Daoy (cell line): ENCODE data around the gene CHRNG. TPM values are rescaled to one million over a fixed set of nuclear protein-coding genes. Genes with fewer than 3 reads are reported as not detected.
"Not testable (repeated sequence)": the region's sequence is repeated elsewhere in the genome, so short reads cannot be mapped to it uniquely, and the experiment has no call there.

Experiments used
- DNase-seq: peaks from one replicate; pipeline ENCODE4 v3.0.0-alpha.2; 2015; ENCODE audit warnings: low read depth
- total RNA-seq: library from RNA; depleted of rRNA; stranded (reverse); fragments of >200 nt; shearing (Covaris generic); gene quantifications from 2 replicates; pipeline ENCODE4 v1.2.3, GENCODE V29; 2014

CHRNG gene
- total RNA-seq, 1 experiment from 2014 or later: not detected

GRCh38 chr2:232526372-232526941 lies 13.0 kb upstream of the CHRNG start:
- DNase-seq: no peak

- no peak for DNase-seq
These were observed 11.5 kb upstream of the CHRNG start for GRCh38 chr2:232527905-232528470.

- DNase-seq: peak; percentile 59
These were observed 10.6 kb upstream of the CHRNG start for GRCh38 chr2:232528746-232529460.

DNA sequence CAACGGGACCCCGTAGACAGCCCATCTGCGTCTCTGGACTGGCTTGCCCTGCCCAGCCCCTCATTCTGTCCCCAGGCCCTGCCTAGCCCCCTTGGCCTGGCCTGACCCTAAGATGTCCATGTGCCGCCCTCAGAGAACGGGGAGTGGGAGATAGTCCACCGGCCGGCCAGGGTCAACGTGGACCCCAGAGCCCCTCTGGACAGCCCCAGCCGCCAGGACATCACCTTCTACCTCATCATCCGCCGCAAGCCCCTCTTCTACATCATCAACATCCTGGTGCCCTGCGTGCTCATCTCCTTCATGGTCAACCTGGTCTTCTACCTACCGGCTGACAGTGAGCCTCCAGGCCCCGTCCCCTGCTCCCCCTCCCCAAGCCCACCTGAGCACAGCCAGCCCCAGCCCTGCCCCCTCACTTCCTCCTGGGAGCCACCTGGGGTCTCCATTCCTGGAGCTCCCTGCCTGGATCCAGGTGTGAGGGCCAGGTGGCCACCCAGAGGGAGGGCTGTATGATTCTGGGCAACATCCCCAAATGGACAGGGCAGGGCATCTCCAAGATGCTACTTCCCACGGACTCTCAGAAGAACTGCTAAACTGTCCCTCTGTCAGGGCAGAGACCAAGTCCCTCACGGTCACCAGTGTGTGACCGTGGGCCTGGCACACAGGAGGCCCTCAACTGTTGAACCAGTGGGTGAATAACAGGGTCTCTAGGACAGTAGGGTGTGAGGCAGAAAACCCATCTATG lies 9.5 kb upstream of the CHRNG start:
- DNase-seq: no peak

- no peak for DNase-seq
These were observed 8.7 kb upstream of the CHRNG start for GRCh38 chr2:232530626-232531260.

- no peak for DNase-seq
These were observed 7.1 kb upstream of the CHRNG start for GRCh38 chr2:232532419-232532818.

DNA sequence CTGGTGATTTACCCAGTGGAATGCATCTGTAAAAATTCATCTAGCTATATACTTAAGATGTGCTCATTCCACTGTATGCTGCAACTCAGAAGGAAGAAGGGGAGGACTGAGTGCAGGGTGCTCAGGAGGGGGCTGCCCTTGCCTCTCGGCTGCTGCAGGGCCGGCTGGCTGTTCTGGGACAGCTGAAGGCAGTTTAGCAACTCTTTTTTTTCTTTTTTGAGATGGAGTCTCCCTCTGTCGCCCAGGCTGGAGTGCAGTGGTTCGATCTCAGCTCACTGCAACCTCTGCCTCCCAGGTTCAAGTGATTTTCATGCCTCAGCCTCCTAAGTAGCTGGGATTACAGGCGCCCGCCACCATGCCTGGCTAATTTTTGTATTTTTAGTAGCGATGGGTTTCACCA lies 6.7 kb upstream of the CHRNG start:
- DNase-seq: not testable (repeated sequence)

DNA sequence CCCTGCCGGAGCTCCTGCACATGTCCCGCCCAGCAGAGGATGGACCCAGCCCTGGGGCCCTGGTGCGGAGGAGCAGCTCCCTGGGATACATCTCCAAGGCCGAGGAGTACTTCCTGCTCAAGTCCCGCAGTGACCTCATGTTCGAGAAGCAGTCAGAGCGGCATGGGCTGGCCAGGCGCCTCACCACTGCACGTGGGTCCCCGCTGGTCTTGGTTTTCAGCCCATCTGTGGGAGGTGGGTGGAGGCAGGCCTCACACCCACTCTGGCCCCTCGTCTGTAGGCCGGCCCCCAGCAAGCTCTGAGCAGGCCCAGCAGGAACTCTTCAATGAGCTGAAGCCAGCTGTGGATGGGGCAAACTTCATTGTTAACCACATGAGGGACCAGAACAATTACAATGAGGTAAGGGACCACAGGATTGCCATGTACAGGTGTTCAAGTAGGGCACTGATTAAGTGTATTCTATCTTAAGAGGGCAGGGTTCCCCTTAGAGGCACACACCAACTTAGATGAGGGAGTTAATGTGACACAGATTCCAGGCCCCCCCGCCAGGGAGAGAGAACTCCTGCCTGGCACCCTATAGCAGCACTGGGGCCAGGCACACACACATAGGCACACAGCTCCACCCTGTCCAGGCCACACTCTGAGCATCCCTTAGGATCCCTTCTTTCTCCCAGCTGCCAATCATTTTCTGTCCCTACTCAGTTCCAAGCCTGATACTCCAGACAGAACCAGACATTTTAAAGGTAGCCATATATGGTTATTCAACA lies 5.4 kb upstream of the CHRNG start:
- DNase-seq: peak; percentile 32

- DNase-seq: no peak
These were observed 4.4 kb upstream of the CHRNG start for GRCh38 chr2:232534940-232535651.

- DNase-seq: no peak
These were observed 3.5 kb upstream of the CHRNG start for GRCh38 chr2:232535761-232536530.

GRCh38 chr2:232537079-232537478 lies 2.4 kb upstream of the CHRNG start:
- DNase-seq: no peak

DNA sequence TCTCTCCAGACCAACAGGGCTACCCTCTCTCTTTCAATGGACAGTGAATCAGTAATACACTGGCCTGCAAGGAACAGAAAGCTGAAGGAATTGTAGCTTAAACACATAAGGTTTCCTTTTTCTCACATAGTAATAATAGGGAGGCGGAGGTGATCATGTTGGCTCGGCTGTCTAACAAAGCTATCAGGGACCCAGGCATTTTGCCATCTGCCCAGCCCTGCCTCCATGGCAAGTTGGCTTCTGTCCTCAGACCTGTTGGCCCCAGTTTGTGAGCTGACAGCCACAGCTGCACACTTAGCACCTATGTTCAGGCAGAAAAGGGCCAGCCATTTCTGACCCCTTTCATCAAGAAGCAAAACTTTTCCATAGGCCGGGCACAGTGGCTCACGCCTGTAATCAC lies 2.0 kb upstream of the CHRNG start:
- DNase-seq: no peak

GRCh38 chr2:232538671-232539070 lies 821 bp upstream of the CHRNG start:
- DNase-seq: no peak

DNA sequence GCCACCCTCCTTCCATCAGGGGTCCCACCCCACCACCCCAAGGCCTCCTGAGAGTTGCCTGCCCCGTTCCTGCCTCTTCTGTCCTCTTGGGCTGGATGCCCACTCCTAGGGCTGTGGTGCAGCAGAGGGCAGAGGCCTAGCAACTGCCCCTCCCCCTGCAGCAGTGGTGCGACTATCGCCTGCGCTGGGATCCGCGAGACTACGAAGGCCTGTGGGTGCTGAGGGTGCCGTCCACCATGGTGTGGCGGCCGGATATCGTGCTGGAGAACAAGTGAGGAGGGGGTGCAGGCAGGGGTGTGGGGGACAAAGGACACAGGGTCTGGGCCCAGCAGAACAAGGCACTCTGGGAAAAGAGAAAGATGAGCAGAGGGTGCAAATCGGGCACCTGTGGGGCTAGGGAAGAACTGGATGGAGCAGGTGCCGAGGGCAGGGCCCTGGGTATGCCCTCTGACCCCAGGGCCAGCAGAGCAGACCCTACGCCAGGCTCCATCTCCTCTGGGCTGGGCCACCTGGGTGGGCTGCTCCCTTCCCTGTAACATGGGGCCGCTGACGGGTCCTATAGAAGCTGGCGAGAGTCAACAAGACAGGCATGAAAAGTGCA lies 1.0 kb downstream of the CHRNG start:
- no peak for DNase-seq

GRCh38 chr2:232541195-232541960 lies 1.9 kb downstream of the CHRNG start:
- no peak for DNase-seq

- no peak for DNase-seq
These were observed 2.6 kb downstream of the CHRNG start for GRCh38 chr2:232541961-232542714.

DNA sequence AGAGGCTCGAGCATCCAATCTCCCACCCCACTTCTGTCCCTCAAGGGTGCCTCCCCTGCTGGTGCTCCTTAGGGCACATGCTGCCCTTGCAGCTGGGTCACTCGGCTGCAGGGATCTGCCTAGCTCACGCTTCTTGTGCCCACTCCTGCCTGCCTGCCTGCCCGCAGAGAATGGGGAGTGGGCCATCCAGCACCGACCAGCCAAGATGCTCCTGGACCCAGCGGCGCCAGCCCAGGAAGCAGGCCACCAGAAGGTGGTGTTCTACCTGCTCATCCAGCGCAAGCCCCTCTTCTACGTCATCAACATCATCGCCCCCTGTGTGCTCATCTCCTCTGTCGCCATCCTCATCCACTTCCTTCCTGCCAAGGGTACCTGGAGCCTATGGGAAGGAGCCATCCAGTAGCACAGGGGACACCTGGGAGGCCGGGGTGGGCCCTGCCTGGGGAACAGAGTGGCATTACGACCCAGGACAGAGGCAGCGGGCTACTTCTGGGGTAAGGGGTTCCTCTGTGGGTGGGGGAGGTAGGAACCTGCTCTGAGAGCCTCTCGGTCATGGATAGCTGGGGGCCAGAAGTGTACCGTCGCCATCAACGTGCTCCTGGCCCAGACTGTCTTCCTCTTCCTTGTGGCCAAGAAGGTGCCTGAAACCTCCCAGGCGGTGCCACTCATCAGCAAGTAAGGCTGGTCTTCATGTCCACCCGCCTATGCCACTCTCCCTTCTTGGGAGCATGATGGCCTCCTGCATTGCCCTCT lies 3.4 kb downstream of the CHRNG start:
- no peak for DNase-seq
